ENCODE measurements around the gene ENOX1.

DNA sequence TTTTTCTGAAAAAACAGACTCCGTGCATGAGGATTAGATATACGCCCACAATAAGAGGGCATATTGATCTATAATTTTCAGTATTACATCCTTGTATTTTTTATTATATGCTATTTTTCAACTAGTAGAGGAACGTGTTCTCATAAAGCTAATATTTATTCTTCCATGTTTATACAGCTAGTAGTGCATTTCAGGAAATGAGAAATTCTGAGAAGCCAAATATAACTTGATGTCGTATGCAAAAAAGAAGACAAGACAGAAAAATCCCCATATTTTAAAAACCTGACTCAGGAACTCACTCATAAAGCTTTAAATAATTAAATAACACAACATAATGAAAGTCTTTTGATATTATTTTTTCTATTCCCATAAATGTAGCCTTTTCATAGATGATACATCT lies 308.6 kb downstream of the ENOX1 start:
- TF ChIP-seq, protein P1, sequence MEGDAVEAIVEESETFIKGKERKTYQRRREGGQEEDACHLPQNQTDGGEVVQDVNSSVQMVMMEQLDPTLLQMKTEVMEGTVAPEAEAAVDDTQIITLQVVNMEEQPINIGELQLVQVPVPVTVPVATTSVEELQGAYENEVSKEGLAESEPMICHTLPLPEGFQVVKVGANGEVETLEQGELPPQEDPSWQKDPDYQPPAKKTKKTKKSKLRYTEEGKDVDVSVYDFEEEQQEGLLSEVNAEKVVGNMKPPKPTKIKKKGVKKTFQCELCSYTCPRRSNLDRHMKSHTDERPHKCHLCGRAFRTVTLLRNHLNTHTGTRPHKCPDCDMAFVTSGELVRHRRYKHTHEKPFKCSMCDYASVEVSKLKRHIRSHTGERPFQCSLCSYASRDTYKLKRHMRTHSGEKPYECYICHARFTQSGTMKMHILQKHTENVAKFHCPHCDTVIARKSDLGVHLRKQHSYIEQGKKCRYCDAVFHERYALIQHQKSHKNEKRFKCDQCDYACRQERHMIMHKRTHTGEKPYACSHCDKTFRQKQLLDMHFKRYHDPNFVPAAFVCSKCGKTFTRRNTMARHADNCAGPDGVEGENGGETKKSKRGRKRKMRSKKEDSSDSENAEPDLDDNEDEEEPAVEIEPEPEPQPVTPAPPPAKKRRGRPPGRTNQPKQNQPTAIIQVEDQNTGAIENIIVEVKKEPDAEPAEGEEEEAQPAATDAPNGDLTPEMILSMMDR (optimal IDR thresholded peaks at IDR 0.05 in 1 of 3, IDR thresholded peaks at IDR 0.05 in 1 of 3, conservative IDR thresholded peaks at IDR 0.05 in 1 of 3; ENCODE audit: extremely low read depth in 1 of 3, insufficient read depth in 2 of 3, low read length in 3 of 3), result no peak
- no peak for TF ChIP-seq EZH2 (IDR thresholded peaks at IDR 0.05; ENCODE audit: low read length)

Measured in keratinocyte (primary cell).